IPS-18a (cell line): ENCODE results near the gene PGA5.
"Not testable (repeated sequence)": the region's sequence is repeated elsewhere in the genome, so short reads cannot be mapped to it uniquely, and the experiment has no call there.

ENCODE experiments used
- H3K27ac ChIP-seq: one replicate; pipeline ENCODE4 v1.5.1; 2013; ENCODE audit warnings: low read length
- H3K27me3 ChIP-seq: one replicate; pipeline ENCODE4 v1.6.1; 2013; ENCODE audit warnings: mild to moderate bottlenecking, low read length; ENCODE audit not compliant: control insufficient read depth, insufficient read depth
- H3K36me3 ChIP-seq: one replicate; pipeline ENCODE4 v1.6.1; 2013; ENCODE audit warnings: low read depth, low read length; ENCODE audit not compliant: control insufficient read depth
- H3K4me1 ChIP-seq: one replicate; pipeline ENCODE4 v1.6.1; 2013; ENCODE audit warnings: low read depth, low read length; ENCODE audit not compliant: control insufficient read depth
- H3K4me3 ChIP-seq: one replicate; pipeline ENCODE4 v1.5.1; 2013; ENCODE audit warnings: low read length
- H3K9ac ChIP-seq: one replicate; pipeline ENCODE4 v1.6.1; 2013; ENCODE audit warnings: mild to moderate bottlenecking, low read length, moderate library complexity
- H3K9me3 ChIP-seq: one replicate; pipeline ENCODE4 v1.6.1; 2013; ENCODE audit warnings: low read depth, low read length; ENCODE audit not compliant: control insufficient read depth

Gene PGA5

DNA sequence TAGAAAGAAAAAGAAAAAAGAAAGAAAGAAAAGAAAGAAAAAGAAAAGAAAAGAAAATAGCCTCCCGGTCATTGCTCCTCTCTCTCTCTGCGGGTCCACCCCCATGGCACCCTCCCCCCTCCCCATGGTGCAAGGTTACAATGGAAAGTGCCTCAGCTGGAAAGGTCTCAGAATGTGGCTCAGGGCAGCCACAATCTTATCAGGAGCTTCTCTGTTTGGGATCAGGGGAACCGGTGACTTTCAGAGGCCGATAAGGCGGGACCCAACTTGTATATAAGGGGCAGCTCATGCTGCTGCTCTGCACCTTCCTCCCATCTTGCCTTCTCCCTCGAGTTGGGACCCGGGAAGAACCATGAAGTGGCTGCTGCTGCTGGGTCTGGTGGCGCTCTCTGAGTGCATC, at the start of gene PGA5:
Gene PGA5 (plus strand): TSS at position 301 of the 400 bp plus-strand sequence. CDS start 52 bp downstream, at position 353.
- not testable (repeated sequence) for H3K4me1 ChIP-seq, H3K36me3 ChIP-seq, H3K9me3 ChIP-seq, H3K9ac ChIP-seq, H3K27me3 ChIP-seq, H3K27ac ChIP-seq, H3K4me3 ChIP-seq

DNA sequence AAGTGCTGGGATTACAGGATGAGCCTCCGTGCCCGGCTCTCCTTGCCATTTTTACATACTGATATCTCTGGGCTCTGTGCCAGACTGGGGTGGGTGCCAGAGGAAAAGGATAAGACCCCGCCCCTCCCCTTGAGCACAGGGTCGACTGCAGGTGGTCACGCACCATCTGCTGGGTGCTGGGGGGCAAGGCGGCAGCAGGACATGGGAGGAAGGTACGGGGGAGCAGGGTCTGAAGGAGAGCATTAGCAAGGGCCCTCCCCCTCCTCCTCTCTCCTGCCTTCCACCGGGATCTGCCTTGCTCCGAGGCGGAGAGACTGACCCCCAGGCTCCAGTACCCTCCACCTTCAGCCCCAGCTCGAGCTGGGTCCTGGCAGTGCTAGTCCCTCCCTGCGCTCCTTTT, 47.4 kb upstream of the PGA5 start:
- Histone ChIP-seq H3K36me3 (no peaks in the 10 kb centered on the region), H3K4me3 (no peak overlapping the region), H3K9ac (no peak overlapping the region), H3K4me1 (no peaks in the 10 kb centered on the region), H3K27me3 (no peaks in the 10 kb centered on the region), H3K27ac (no peak overlapping the region), H3K9me3 (no peaks in the 10 kb centered on the region)

DNA sequence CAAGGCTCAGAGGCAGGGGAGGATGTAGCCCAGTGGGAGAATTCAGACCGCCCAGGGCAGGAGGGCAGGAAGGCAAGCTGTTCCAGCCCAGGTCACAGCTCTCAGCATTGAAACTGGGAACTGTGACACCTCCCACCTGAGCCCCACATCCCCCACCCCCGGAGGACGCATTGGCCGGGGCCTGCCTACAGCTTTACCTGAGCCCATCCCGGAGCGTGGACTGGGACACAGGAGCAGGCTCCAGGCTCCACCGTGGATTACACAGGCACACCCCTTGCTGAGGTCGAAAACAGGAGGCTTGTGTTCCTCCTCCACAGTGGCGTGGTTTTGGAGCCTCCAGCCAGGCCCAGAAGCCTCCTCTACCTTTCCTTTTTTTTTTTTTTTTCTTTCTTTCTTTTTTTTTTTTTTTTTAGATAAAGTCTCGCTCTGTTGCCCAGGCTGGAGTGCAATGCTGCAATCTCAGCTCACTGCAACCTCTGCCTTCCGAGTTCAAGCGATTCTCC, 46.8 kb upstream of the PGA5 start:
- Histone ChIP-seq H3K36me3 (no peaks in the 10 kb centered on the region), H3K27me3 (no peaks in the 10 kb centered on the region), H3K4me1 (no peaks in the 10 kb centered on the region), H3K4me3 (no peak overlapping the region), H3K27ac (no peak overlapping the region), H3K9ac (no peak overlapping the region), H3K9me3 (no peaks in the 10 kb centered on the region)

DNA sequence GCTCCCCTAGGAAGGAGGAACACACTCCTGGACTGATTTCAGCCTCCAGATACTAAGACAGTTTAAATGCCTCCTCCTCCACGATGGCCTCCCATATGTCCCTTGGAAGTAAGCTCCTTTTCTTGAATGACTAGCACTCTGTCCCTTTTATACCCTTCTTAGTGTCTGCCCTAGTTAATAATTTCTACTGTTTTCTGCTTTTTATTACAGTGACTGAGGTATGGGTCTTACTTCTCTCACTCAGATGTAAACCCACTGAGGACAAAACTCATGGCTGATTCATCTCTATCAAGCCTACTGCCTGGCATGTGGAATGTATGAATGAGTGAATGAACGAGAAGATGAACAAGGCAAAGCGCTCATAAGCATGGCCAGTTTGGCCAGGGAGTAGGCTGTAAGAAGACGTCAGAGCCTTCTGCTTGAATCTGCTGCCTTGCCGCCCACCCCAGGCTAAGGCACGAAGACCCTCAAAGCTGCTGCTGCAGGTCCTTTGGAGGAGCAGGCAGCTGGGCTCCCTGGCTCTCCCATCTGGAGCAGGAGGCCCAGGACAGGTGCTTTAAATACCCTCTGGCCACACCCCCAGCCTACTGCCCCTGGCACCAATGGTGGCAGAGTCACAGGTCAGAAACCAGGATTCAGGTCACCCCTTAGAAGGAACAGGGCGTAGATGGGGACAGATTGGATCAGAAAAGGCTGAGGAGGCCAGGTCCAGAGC, 45.8 kb upstream of the PGA5 start:
- Histone ChIP-seq H3K27ac (no peak overlapping the region), H3K4me1 (no peaks in the 10 kb centered on the region), H3K27me3 (no peaks in the 10 kb centered on the region), H3K9ac (no peak overlapping the region), H3K9me3 (no peaks in the 10 kb centered on the region), H3K36me3 (no peaks in the 10 kb centered on the region), H3K4me3 (no peak overlapping the region)

DNA sequence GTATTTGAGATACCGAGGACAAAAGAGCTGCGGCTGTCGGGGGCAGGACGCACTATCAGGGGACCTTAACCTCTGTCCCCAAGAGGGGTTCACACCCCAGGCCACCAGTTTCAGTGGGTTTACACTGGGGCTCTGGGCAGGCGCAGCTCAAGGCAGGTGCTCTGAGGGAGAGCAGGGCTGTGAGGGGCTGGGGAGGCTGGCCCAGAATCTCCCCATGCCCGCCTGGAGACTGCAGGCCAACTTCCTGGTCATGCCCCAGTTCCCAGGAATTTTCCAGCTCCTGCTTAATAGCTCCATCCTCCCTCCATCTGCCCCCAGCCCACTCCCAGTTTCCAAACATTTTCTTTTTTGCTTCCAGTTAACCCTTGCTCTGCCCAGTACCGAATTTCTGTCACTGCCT, 45.3 kb upstream of the PGA5 start:
- H3K9ac ChIP-seq, result no peak overlapping the region
- H3K9me3 ChIP-seq, result no peaks in the 10 kb centered on the region
- H3K27ac ChIP-seq, result no peak overlapping the region
- no peaks in the 10 kb centered on the region for H3K27me3 ChIP-seq
- H3K4me3 ChIP-seq, result no peak overlapping the region
- H3K4me1 ChIP-seq, result no peaks in the 10 kb centered on the region
- no peaks in the 10 kb centered on the region for H3K36me3 ChIP-seq

DNA sequence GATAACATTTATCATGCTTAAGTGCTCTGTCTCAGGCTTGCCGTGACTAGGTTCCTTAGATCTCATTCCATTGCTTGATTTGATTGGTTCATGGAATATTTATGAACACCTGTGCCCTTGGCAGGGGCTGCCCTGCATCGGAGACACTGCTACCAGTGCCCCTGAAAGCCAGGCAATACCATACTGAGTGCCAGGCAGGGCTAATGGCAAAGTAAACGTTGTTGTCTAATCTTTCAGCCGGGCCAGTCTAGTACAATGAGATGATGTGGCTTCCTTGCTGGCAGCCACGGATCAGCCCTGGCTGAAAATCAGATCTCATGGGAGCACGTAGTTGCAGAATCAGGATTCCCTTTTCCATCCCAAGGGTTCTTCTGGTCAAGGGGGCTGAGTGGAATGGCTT, 42.6 kb upstream of the PGA5 start:
- no peaks in the 10 kb centered on the region for H3K36me3 ChIP-seq
- H3K9me3 ChIP-seq, result no peaks in the 10 kb centered on the region
- no peak overlapping the region for H3K27ac ChIP-seq
- H3K4me3 ChIP-seq, result no peak overlapping the region
- no peaks in the 10 kb centered on the region for H3K27me3 ChIP-seq
- no peak overlapping the region for H3K9ac ChIP-seq
- no peaks in the 10 kb centered on the region for H3K4me1 ChIP-seq

DNA sequence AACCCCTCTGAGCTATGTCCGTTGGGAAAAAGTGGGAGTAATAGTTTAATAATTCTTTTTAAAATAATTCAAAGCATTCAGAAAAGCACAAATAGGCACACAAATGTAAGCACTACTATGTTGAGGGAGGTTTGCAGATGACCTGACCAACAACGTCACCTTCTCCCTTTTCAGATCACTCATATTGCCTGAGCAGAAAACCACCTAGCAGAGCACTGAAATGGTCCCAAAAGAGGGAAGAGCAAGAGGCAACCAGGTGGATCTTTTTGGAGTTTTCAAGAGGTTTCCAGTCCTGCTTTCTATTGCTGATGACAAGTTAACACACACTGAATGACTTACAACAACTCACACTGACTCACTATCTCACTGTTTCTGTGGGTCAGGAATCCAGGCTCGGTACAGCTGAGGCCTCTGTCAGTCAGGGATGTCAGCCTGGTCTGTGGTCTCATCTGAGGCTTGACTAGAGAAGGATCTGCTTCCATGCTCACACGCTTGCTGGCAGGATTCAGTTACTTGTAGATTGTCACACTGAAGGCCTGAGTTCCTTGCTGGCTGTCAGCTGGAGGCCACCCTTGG, 41.9 kb upstream of the PGA5 start:
- no peaks in the 10 kb centered on the region for H3K4me1 ChIP-seq
- no peak overlapping the region for H3K4me3 ChIP-seq
- H3K9ac ChIP-seq, result no peak overlapping the region
- H3K27me3 ChIP-seq, result no peaks in the 10 kb centered on the region
- H3K36me3 ChIP-seq, result no peaks in the 10 kb centered on the region
- no peaks in the 10 kb centered on the region for H3K9me3 ChIP-seq
- no peak overlapping the region for H3K27ac ChIP-seq

DNA sequence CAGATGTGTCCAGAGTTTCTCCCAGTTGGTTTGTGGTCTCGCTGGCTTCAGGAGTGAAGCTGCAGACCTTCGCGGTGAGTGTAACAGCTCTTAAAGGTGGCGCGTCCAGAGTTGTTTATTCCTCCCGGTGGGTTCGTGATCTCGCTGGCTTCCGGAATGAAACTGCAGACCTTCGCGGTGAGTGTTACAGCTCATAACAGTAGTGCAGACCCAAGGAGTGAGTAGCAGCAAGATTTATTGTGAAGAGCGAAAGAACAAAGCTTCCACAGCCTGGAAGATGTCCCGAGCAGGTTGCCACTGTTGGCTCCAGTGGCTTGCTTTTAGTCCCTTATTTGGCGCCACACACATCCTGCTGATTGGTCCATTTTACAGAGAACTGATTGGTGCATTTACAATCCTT, 39.5 kb upstream of the PGA5 start:
- Histone ChIP-seq H3K27me3 (no peaks in the 10 kb centered on the region), H3K36me3 (no peaks in the 10 kb centered on the region)

DNA sequence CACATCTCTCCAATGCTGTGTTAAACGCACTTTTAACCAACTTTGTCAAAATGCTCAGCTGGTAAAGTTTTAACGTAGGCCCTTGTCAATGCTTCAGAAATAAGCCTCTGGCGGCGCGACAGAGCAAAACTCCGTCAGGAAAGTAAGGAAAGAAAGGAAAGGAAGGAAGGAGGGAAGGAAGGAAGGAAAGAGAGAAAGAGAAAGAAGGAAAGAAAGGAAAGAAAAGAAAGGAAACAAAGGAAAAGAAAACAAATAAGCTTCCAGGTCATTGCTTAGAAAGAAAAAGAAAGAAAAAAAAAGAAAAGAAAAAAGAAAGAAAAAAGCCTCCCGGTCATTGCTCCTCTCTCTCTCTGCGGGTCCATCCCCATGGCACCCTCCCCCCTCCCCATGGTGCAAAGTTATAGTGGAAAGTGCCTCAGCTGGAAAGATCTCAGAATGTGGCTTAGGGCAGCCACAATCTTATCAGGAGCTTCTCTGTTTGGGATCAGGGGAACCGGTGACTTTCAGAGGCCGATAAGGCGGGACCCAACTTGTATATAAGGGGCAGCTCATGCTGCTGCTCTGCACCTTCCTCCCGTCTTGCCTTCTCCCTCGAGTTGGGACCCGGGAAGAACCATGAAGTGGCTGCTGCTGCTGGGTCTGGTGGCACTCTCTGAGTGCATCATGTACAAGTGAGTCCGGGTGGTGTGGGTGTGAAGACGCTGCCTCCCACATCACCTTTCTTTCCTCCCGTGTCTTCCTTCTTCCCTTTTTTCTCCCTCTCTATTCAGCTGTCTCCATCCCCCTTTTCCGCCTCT, 37.8 kb upstream of the PGA5 start, which contains the start of gene PGA3:
Gene PGA3 (plus strand): TSS at position 566 of the 797 bp plus-strand sequence. CDS start 50 bp downstream, at position 616.
- not testable (repeated sequence) for H3K27me3 ChIP-seq, H3K36me3 ChIP-seq, H3K9ac ChIP-seq, H3K4me3 ChIP-seq, H3K4me1 ChIP-seq, H3K27ac ChIP-seq, H3K9me3 ChIP-seq

More for the DNA sequence above, 39.5 kb upstream of the PGA5 start:
- Histone ChIP-seq H3K27ac (no peak overlapping the region), H3K4me3 (no peak overlapping the region), H3K4me1 (no peaks in the 10 kb centered on the region), H3K9me3 (no peaks in the 10 kb centered on the region), H3K9ac (no peak overlapping the region)

DNA sequence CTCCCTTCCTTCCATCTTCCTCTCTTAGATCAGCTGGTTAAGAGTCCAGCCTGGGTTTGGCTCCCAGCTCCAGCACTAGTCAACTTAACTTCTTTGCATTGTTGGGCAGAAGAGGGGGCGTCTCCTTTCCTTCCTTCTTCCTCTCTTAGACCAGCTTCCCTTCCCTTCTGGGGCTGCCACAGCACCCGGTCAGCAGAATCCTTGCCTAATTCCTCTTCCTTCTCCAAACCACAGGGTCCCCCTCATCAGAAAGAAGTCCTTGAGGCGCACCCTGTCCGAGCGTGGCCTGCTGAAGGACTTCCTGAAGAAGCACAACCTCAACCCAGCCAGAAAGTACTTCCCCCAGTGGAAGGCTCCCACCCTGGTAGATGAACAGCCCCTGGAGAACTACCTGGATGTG, 37.1 kb upstream of the PGA5 start:
- H3K27ac ChIP-seq, H3K36me3 ChIP-seq, H3K4me3 ChIP-seq, H3K4me1 ChIP-seq, H3K9ac ChIP-seq, H3K9me3 ChIP-seq, H3K27me3 ChIP-seq: not testable (repeated sequence)

DNA sequence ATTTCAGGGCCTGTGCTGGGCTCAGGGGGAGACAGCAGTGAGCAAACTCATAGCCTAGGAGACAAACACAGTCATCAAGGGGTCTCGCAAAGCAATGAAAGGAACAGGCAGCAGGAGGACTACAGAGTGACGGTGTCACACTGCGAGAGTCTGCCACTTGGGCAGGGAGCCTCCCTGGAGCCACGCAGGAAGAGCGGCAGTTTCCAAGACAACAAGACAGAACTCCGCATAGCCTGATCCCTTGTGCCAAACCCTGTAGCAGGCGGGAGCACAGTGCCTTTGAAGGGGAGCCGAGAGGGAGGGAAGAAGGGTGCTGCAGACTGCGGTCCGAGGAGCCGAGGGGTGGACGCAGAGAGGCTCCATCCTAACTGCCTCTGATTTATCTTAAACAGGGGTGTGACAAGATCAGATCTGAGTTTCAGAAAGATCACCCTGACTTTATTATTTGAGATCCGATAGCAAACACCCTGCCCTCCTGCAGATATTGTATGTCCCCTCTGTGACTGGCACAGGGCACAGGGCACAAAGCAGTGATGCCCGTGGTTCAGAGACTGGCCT, 36.4 kb upstream of the PGA5 start:
- not testable (repeated sequence) for H3K27ac ChIP-seq, H3K27me3 ChIP-seq, H3K9ac ChIP-seq, H3K4me1 ChIP-seq, H3K36me3 ChIP-seq, H3K9me3 ChIP-seq, H3K4me3 ChIP-seq
